ENCODE measurements around the gene DCBLD1.

GRCh38 chr6:117498159-117498558 lies 15.7 kb downstream of the DCBLD1 start:
- no peak for TF ChIP-seq CTCF (IDR thresholded peaks at IDR 0.05; ENCODE audit: low read depth, low read length, poor library complexity, severe bottlenecking)
- no peak for TF ChIP-seq EZH2phosphoT487 (IDR thresholded peaks at IDR 0.05; ENCODE audit: borderline replicate concordance, low read length)
